Esophagus squamous epithelium (tissue), 5 donors: Measurements from ENCODE around the gene CIDEC. TPM values are rescaled to one million over a fixed set of nuclear protein-coding genes. Genes with fewer than 3 reads are reported as not detected.
"Not testable (repeated sequence)": the region's sequence is repeated elsewhere in the genome, so short reads cannot be mapped to it uniquely, and the experiment has no call there.

ENCODE experiments used
- DNase-seq: peaks from one replicate; lab custom pipeline; 2025; lab: John Stamatoyannopoulos, UW
- H3K27ac ChIP-seq, 4 donors: fragments of 200-600 bp; sonication (generic); one replicate each; pipeline ENCODE4 v1.5.1; 2016 to 2019; ENCODE audit warnings: mild to moderate bottlenecking in 1 of 4
- H3K27me3 ChIP-seq, 4 donors: fragments of 200-600 bp; sonication (generic); 1 replicate in 3 of 4; 2 replicates in 1 of 4; pipeline versions ENCODE4 v1.5.1 to v1.6.0; 2017 to 2021; ENCODE audit warnings: antibody characterized with exemption in 1 of 4
- H3K36me3 ChIP-seq, 3 donors: fragments of 200-600 bp; sonication (generic); one replicate each; pipeline ENCODE4 v1.5.1; 2016 to 2019
- H3K4me1 ChIP-seq, 3 donors: fragments of 200-600 bp; sonication (generic); one replicate each; pipeline ENCODE4 v1.5.1; 2017 to 2019
- H3K4me3 ChIP-seq, 4 donors: fragments of 200-600 bp; sonication (generic); 1 replicate in 3 of 4; 2 replicates in 1 of 4; pipeline ENCODE4 v1.5.1; 2016 to 2019; ENCODE audit warnings: mild to moderate bottlenecking in 2 of 4, moderate library complexity in 1 of 4
- H3K9me3 ChIP-seq, 3 donors: fragments of 200-600 bp; sonication (generic); one replicate each; pipeline ENCODE4 v1.5.1; 2016 to 2019
- CTCF ChIP-seq, 6 experiments: fragments of 450-650 bp in 4 of 6; fragments of 200-600 bp in 2 of 6; sonication (generic) in 2 of 6; IDR thresholded peaks; one replicate each; pipeline ENCODE4 v1.5.1; 2016 to 2019; ENCODE audit warnings: antibody characterized with exemption in 6 of 6, mild to moderate bottlenecking in 4 of 6, moderate library complexity in 4 of 6
- POLR2A ChIP-seq, 4 donors: fragments of 450-650 bp; IDR thresholded peaks; one replicate each; pipeline ENCODE4 v1.6.1; 2017; ENCODE audit warnings: antibody characterized with exemption in 4 of 4, mild to moderate bottlenecking in 4 of 4, moderate library complexity in 3 of 4
- WGBS, 2 donors: methylation state at CpG; one replicate each; pipeline ENCODE4 v1.1.5; 2018; 5-methylcytosine and 5-hydroxymethylcytosine counted together
- intact Hi-C: fragments of 100-400 bp; cut with DNase I; formaldehyde crosslinking; loops from one replicate; pipeline ENCODE4 v1.15.0; 2022
- total RNA-seq, 4 donors: library from RNA; depleted of rRNA; stranded (reverse); fragments of >200 nt; gene quantifications; one replicate each; pipeline ENCODE4 v1.1.0, GENCODE V29; 2016
- donor health status: DM: yes; HTN: yes; CAD: no.

CIDEC gene
- total RNA-seq, 4 donors from 2014 or later = not detected

DNA sequence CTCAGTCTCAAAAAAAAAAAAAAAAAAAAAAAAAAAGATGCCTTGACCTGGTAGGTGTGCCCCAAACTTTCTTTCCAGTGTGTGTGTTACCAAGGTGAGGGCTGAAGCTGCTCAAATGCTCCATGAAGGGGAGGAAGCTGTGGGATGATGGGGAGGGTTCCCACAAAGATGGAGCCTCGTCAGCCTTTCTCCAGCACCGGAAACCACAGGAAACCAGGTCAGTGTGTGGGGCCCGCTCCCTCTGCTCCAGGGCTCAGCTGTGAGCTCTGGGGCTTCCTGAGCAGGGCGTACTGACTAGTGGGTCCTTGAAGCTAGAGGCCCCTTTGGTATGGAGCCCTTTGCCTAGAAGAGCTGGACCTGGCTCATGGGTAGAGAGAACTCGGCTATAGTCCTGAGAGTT lies 21.9 kb upstream of the CIDEC start:
- peak overlapping the region in 3 of 4 donors; percentile 77 to 83 (median 81) for H3K27ac ChIP-seq
- peaks cover 0 to 11% (median 0%) of the 10 kb centered on the region in 3 donors for H3K36me3 ChIP-seq
- intact Hi-C loops = no loop called here
- H3K4me3 ChIP-seq = no peak overlapping the region
- no peaks in the 10 kb centered on the region for H3K9me3 ChIP-seq
- DNase-seq = no peak
- no peak for TF ChIP-seq POLR2A (IDR thresholded peaks at IDR 0.05)
- no peak for TF ChIP-seq CTCF (IDR thresholded peaks at IDR 0.05)
- 45 to 70% methylated on average over 2 to 4 of the region's 5 CpGs for WGBS, 2 donors
- no peaks in the 10 kb centered on the region for H3K27me3 ChIP-seq
- peaks cover 11 to 53% (median 25%) of the 10 kb centered on the region in 3 donors for H3K4me1 ChIP-seq

DNA sequence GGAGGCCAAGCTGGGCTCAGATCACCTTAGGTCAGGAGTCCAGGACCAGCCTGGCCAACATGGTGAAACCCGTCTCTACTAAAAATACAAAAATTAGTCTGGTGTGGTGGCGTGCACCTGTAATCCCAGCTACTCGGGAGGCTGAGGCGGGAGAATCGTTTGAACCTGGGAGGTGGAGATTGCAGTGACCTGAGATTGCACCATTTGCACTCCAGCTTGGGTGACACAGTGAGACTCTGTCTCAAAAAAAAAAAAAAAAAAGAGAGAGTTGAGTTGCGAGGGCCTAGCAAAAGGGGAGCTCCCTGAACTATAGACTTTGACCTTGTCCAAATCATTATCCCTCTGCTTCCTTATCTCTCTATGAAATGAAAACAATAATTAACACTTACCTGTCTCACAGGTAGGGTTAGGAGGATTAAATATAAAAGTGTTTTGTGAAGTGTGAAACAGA lies 20.9 kb upstream of the CIDEC start:
- H3K4me3 ChIP-seq, H3K36me3 ChIP-seq, H3K9me3 ChIP-seq, intact Hi-C loops, H3K27me3 ChIP-seq, H3K27ac ChIP-seq, DNase-seq: not testable (repeated sequence)
- WGBS, 2 donors = 90 to 96% methylated on average over 6 of the region's 6 CpGs
- peaks cover 11 to 56% (median 25%) of the 10 kb centered on the region in 3 donors for H3K4me1 ChIP-seq

DNA sequence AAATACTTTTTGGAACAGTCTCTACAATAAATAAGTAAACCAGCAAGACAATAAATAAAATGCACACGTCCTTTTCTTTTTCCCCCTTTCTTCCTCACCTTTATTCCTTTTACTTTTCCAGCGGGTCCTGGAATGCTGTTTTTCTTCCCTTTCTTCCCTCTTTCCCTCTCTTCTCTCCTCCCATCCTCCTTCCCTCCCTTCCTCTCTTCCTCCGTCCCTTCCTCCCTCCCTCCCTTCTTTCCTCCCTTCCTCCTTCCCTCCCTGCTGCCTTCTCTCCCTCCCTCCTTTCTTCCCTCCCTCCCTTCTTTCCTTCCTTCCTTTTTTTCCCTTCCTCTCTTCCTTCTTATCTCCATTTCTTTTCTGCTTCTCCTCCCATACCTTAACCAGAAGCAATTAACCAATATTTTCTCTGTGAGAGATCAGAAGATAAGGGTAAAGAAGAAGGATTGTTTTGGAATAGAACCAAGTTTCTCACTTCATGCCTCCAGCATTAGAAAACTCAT lies 19.3 kb upstream of the CIDEC start:
- Histone ChIP-seq H3K4me3 (no peak overlapping the region), H3K27ac (no peak overlapping the region), H3K36me3 (no peaks in the 10 kb centered on the region), H3K9me3 (no peaks in the 10 kb centered on the region), H3K4me1 (peaks cover 11 to 52% (median 25%) of the 10 kb centered on the region in 3 donors), H3K27me3 (no peaks in the 10 kb centered on the region)
- TF ChIP-seq POLR2A (IDR thresholded peaks at IDR 0.05) (no peak), CTCF (IDR thresholded peaks at IDR 0.05) (no peak)
- intact Hi-C loops = no loop called here
- 46 to 65% methylated on average over 3 of the region's 3 CpGs for WGBS, 2 donors
- DNase-seq = no peak

DNA sequence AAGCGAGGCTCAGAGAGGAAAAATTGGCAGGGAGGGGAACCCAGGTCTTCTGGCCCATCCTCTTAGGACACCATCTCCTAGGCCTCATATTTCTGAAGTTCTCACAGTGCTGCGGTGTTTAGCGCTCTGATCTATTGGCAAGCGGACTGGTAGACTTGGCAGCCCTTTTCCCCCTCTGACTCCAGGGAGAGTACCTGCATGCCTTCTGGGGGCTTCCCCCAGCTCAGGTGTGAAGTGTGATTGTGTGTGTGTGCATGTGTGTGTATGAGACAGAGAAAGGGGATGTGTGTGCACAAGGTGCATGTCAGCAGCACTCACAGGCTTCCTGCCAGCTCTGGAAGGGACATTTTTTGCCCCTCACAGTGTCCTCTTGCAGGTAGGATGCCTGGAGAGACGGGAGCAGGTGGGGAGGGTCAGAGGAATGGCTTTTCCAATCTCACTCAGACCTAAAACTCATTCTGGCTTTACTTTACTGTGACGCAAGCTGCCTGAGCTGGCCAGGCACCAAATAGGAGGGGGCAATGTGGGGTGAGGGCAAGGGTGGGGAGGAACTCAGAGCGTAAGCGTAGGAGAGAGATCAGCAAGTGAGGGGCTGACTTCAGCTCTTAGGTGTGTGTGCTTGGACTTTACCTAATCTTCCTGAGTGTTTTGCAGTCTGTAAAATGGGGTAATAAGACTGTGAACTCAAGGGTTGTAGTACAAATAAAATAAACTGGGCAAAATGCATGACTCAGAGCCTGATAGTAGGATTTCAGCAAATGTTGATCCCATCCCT lies 18.6 kb upstream of the CIDEC start:
- Histone ChIP-seq H3K27me3 (no peaks in the 10 kb centered on the region), H3K4me3 (no peak overlapping the region), H3K4me1 (peaks cover 11 to 52% (median 26%) of the 10 kb centered on the region in 3 donors), H3K9me3 (no peaks in the 10 kb centered on the region), H3K36me3 (peaks cover 0 to 1% (median 0%) of the 10 kb centered on the region in 3 donors), H3K27ac (peak overlapping the region in 3 of 4 donors; percentile 39 to 58 (median 51))
- WGBS, 2 donors = 48 to 77% methylated on average over 5 to 8 of the region's 8 CpGs
- intact Hi-C loops = no loop called here
- TF ChIP-seq POLR2A (IDR thresholded peaks at IDR 0.05) (no peak), CTCF (IDR thresholded peaks at IDR 0.05) (no peak)
- DNase-seq = no peak

DNA sequence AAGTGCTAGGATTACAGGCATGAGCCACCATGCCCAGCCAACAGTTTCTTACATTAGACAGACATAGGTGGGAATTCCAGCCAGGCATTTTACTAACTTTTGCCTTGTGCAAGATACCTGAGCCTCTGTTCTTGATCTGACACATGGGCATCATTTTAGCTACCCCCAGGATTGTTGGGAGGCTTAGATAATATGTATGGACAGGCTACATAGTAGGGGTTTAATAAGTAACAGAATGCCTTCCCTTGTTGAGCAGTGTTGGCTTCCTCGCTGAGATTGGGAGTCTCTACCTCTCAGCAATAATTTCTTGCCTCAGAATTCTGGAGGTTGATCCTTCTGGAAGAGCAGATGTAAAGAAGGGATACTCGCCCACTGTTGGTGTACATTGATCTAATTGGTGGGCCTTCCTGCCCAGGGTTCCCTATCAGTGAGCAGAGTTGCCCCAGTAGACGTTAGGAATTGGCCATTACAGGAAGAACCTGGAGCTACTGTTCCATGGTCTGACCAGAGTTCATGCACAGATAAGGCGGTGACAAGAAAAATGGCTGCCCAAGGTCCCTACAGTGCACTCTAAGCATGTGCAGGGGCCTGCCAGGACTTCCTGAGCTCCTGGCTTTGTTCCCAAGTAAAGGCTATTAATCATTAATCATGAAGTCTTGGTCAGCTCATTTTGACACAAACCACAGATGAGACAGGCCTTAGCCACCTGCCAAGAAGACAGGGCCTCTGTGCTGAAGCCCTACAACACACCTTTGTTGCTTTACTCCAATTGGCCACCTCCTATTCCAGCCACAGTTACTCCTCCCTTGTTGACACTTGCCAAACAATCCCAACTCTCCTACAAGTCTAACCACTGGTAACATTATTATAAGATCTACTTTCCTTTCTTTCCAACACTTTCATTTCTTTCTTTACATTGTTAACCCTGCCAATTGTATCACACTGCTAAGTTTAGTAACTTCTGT lies 17.6 kb upstream of the CIDEC start:
- Histone ChIP-seq H3K27ac (peak overlapping the region in 3 of 4 donors; percentile 39 to 58 (median 51)), H3K4me3 (no peak overlapping the region), H3K36me3 (peaks cover 7 to 11% (median 9%) of the 10 kb centered on the region in 3 donors), H3K27me3 (no peaks in the 10 kb centered on the region), H3K9me3 (no peaks in the 10 kb centered on the region), H3K4me1 (peaks cover 11 to 52% (median 31%) of the 10 kb centered on the region in 3 donors)
- TF ChIP-seq POLR2A (IDR thresholded peaks at IDR 0.05) (no peak), CTCF (IDR thresholded peaks at IDR 0.05) (no peak)
- WGBS, 2 donors = 67 to 68% methylated on average over 3 to 4 of the region's 4 CpGs
- no peak for DNase-seq
- intact Hi-C loops = no loop called here

GRCh38 chr3:9896755-9897407 lies 16.8 kb upstream of the CIDEC start:
- H3K4me3 ChIP-seq, H3K27ac ChIP-seq, H3K27me3 ChIP-seq, intact Hi-C loops, H3K9me3 ChIP-seq, DNase-seq: not testable (repeated sequence)
- WGBS, 2 donors = 77 to 81% methylated on average over 9 to 10 of the region's 10 CpGs
- Histone ChIP-seq H3K36me3 (peaks cover 7 to 19% (median 9%) of the 10 kb centered on the region in 3 donors), H3K4me1 (peaks cover 9 to 52% (median 27%) of the 10 kb centered on the region in 3 donors)

DNA sequence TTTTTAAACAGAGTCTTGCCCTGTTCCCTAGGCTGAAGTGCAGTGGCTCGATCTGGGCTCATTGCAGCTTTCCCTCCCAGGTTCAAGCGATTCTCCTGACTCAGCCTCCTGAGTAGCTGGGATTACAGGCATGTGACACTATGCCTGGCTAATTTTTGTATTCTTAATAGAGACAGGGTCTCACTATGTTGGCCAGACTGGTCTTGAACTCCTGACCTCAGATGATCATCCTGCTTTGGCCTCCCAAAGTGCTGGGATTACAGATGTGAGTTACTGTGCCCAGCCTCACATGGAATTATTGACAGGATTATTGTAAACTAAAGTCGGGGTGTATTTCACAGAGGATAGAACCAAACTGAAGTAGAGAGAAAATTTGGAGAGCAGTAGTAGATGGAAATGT lies 15.7 kb upstream of the CIDEC start:
- H3K9me3 ChIP-seq, H3K4me3 ChIP-seq, H3K27me3 ChIP-seq, DNase-seq, H3K27ac ChIP-seq, intact Hi-C loops: not testable (repeated sequence)
- WGBS, 2 donors = 90 to 94% methylated on average over 3 of the region's 3 CpGs
- Histone ChIP-seq H3K4me1 (peaks cover 12 to 62% (median 34%) of the 10 kb centered on the region in 3 donors), H3K36me3 (peaks cover 7 to 20% (median 9%) of the 10 kb centered on the region in 3 donors)
